Fibroblast of upper back skin (primary cell): ENCODE data around the gene ROBO4.

Source experiments
- DNase-seq: peaks from one replicate; pipeline ENCODE4 v3.0.0-alpha.2; 2013

The ROBO4 gene

GRCh38 chr11:124897674-124898262, at the start of gene ROBO4:
ROBO4 (minus strand) TSS chr11:124897865; CDS start chr11:124897795, 70 bp downstream.
- no peak for DNase-seq

DNA sequence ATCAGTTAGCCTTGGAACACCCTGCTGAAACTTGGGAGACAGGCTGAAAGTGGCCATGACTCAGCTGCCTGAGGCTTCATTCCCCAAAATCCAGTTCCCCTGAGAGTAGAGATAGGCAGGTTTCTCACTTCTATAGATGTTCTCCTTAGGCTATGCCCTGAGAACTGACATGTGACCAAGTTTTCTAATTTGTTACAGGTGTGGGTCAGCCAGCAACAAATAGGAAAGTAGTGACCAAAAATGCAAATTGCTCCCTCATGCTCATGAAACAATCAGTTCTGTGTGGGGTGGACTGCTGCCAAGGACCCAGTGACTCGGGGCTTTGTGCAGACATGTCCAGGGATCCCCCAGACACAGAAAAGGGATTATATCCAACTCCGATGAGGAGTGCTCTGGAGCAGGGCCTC, 49.1 kb upstream of the ROBO4 start:
- DNase-seq, result peak; percentile 69

DNA sequence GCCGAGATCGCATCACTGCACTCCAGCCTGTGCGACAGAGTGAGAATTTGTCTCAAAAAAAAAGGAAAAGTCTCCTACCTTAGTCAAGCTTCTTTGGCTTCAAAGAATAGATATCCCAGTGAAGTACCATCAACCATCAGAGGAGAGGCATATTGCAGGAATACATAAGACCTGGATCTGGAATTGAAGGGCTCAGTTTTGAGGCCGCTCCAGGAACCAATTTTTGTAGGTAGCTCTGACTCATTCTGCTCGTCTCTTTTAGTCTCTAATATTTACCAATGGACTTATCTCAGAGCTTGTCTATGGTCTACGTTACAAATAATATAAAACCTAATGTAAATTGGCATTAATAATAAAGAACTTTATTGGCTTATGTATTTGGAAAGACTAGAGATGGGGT, 48.2 kb upstream of the ROBO4 start:
- no peak for DNase-seq

GRCh38 chr11:124944565-124944964, 46.9 kb upstream of the ROBO4 start:
- DNase-seq, result no peak

- no peak for DNase-seq
These were observed 46.1 kb upstream of the ROBO4 start for GRCh38 chr11:124943741-124944140.

GRCh38 chr11:124943254-124943616, 45.6 kb upstream of the ROBO4 start:
- no peak for DNase-seq

DNA sequence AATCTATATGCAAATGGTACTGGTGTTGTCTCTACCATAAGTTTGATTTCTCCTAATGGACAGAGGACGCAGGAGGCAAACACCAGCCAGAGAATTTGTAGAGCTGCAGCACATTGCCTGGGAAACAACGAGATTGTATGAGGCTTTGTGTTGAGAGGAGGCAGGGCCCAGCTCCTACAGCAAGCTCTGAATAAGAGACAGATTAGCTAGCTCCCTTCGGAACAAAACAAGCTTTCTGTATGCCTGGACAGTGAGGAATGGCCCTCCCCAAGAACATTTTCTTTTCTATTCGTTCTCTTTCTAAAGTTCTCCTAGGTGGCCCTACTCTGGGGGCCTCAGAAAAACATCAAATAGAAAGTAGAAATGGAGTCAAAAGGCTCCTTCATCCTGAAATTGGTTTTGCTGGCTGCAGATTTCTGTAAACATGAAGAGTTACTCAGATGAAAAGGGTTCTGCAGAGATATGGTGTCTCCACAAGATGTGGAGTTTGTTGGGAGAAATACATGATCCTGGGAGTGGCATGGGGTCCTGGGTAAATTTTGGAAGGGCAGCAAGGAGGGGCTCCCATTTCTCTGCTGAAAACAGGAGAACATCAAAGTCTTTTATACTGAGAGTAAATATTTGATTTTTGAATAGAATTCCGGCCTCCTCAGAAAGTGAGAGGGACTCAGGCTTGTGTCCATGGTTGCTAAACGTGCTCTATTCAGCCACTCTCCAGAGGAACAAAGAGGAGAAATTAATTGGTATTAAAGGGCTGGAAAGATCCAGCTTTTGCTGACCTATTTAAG, 45.0 kb upstream of the ROBO4 start:
- no peak for DNase-seq

DNA sequence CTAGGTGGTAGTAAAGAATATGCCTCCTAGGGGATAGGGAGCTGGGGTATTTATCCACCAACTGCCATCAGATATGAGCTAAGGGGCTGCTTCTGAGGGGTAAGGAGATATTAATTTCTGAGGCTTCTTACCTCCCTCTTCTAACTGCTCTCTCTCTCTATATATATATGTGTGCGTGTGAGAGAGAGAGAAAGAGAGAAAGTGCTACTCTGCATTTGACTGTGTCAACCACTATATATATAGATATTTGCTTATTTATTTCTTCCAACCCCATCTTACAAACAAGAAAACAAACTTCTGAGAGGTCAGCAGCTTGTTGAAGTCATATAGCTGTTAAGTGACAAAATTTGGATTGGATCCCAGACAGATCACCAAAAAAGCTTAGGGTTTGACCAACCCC, 44.0 kb upstream of the ROBO4 start:
- DNase-seq, result no peak

GRCh38 chr11:124938970-124939369, 41.3 kb upstream of the ROBO4 start:
- DNase-seq, result no peak

DNA sequence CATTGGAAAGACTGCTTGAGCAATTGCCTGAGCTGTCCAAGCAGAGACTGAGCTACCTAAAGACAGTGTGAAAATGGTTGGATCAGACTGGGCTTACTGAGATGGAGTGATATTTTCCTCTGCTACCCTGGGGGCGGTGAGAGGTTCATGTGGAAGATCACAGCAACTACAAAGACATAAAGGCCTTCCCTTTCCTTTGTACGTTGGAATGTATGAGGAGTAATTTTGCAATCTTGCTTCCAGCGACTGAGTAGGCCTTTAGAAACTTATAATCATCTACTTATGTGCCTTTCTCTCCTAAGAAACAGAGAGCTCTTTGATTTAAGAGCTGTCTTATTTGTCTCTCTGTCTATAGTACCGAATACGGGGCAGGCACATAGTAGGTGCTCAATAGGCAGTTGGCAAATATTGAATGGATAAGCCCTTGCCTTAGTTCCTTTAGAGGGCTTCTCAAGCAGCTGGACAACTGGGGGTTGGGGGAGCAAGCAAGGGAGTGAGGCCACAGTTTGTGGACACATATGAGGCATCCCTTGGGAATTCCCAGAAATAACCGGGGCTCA, 40.6 kb upstream of the ROBO4 start:
- no peak for DNase-seq

DNA sequence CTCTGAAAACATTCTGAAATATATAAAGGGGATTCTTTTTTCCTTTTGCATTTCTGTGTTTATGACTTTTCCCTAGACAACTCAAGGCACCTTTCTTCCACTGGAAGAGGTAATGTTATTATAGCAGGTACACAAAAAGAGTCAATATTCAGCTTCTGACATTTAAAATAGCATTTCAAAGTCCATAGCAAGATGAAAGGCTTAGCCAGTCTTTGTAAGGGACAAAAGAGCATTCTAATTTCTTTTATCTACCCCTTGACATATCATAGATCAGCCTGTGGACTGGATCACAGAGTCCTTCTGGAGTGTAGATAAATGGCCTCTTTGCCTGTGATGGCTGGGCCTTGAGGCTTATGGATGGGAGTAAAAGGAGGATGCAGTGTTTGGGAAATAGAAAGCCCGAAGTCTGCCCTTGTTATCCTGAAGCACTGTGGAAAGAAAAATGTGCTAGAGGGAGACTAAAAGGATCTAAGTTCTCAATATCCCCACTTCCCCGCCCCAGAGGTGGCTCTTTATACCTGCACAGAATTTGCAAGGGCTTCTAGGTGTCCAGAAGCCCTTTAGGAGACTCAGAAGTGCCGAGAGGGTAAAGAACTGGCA, 39.8 kb upstream of the ROBO4 start:
- DNase-seq, result no peak

DNA sequence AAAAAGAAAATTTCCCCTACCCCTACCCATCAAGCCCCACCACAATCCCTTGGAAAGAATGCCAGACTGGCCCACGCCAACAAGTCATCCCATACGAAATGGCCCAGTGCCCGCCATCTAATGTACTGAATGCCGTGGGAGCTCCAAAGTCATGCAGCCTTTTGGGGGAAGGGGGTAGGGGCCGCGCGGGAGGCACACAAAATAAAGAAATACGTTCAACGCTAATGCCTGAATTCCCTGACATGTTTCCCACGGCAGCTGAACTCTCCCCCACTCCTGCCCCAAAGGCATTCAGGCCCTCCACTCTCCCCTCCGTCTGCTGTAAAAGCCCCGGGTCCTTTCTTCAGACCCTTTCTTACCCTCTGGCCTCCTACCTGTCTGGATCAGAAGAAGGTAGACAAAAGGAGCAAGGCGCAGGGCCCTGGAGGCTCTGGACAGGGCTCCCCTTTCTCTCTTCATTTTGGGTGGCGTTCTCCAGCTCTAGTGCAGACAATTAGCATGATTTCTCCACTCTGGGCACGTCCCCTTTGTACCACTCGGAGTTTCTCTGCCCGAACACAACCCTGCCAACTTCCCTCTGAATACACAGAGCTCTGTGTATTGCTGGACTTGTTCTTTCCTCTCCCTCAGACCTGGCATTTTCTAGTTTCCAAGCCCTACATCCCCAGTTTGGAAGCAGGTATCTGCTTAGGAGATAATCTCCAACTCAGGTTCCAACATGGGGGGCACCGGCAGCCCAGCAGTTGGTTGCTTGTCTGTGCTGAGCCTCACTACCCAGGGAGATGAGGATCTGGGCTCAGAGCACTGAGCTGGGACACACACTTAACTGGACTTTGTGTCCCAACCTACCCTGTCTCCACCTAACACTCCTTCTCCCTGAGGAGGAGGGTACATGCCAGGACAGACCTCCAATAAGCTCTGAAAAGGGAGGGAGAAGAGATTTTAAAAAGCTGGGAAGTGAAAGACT, 38.2 kb upstream of the ROBO4 start, which contains the start of gene HEPACAM:
TSS of gene HEPACAM (minus strand) at position 500 of the 967 bp plus-strand sequence. CDS start at position 459, 41 bp downstream.
- no peak for DNase-seq

DNA sequence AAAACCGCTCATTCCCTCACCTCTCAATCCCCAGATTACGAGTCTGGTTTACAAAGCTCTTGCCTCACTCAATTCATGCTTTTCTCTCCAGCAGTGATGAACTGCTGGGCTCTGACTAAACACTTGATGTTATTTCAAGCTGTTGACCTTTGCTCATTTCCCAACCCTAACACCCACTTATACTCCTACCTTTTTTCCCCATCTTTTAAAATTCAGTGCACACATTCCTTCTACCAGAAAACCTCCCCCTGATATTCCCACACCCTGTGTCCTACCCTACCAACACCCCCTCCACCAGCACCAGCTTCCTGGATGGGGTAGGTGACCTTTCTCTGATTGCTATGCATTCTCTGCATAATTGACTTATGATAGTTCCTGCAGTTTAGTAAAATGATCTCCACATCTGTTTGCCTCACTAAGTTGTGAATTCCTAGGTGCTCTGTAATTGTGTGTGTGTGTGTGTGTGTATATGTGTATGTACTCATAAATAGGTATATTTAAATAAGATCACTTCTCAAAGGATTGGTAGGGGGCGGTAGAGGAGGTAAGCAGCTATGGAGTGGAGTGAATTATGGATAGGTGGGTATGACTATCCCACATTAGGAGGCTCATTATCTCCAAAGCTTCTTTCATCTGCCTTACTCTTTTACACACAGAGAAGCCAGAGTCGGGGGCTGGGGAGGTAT, 37.3 kb upstream of the ROBO4 start:
- DNase-seq, result peak; percentile 83

DNA sequence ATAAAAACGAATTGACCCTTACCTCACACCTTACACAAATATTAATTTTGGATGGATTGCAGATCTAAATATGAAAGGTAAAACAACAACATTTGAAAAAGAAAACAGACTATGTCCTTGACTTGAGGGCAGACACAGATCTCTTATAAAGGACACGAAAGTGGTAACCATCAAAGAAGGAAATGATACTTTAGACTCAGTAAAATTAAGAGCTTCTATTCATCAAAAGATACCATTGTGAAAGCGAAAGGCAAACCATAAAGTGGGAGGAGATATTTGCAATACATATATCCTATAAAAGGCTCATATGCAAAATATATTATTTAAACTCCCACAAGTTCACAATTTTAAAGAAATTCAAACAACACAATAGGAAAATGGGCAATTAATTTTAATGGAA, 33.1 kb upstream of the ROBO4 start:
- DNase-seq, result no peak

- no peak for DNase-seq
These were observed 31.4 kb upstream of the ROBO4 start for GRCh38 chr11:124928942-124929665.

GRCh38 chr11:124923296-124923695, 25.6 kb upstream of the ROBO4 start:
- DNase-seq, result no peak

- DNase-seq, result no peak
These were observed 25.2 kb upstream of the ROBO4 start for GRCh38 chr11:124922831-124923230.

DNA sequence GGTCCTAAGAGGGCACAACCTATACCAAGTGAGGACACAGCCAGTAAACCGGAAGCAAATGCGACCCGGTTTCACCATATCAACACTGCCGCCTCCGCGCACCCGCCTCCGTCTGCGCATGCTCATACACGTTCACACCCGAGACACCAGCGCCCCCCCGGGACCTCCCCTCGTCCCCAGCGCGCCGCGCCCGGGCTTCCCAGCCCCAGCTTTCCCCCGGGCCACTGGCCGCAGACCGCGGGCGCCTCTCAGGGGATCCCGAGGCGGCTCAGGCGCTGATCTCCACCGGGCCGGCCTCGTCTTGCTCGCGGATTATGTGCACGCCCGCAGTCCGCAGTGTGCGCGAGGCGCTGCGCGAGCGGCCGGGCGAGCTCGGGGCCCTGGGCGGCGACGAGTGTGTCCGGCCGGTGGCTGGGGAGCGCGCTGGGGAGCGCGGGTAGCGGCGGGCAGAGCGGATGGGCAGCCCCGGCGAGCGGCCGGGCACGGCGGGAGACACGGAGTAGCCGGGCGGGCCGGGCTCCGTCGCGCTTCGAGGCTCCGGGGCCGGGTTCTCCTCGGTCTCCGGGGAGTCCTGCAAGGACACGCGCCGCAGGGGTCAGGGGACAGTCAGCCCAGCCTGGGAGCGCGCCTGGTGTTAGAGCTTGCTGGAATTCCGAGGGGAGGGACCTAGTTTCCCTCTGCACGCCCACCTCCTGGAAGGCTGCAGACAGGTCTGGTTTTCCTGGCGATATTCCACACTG, 23.4 kb upstream of the ROBO4 start:
- DNase-seq, result peak; percentile 76

- DNase-seq, result no peak
These were observed 22.7 kb upstream of the ROBO4 start for GRCh38 chr11:124920356-124920755.

- no peak for DNase-seq
These were observed 22.2 kb upstream of the ROBO4 start for GRCh38 chr11:124919898-124920297.

GRCh38 chr11:124918950-124919349, 21.3 kb upstream of the ROBO4 start, which contains the start of gene HEPN1:
HEPN1 (plus strand) TSS chr11:124919250.
- no peak for DNase-seq
